ENCODE measurements around the gene OR51A2.

DNA sequence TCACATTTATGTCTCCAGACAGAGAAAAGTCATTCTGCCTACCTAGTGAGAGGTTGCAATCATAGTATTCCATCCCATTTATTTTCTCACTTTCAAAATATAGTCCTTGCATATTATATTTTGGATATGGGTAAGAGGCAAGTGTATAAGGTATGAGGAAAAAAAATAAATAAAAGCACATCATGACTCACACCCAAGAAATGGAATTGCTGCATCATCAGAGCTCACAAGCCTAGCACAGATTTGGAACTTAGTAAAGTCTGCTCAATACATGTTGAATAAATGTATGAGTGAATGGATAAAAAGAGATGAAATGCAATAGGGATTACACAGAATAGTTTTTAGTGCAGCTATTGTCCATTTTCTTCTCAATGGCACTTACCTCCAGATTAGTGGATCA, 28.9 kb downstream of the OR51A2 start:
- TF ChIP-seq EZH2 (IDR thresholded peaks at IDR 0.05; ENCODE audit: low read depth, low read length, severe bottlenecking) = no peak
- no peak for TF ChIP-seq GABPA (IDR thresholded peaks at IDR 0.05; ENCODE audit: borderline replicate concordance, insufficient read depth, low read length)
- TF ChIP-seq CHD2 (IDR thresholded peaks at IDR 0.05; ENCODE audit: low read length) = no peak
